HUDEP-2 (cell line): Measurements from ENCODE around the gene CRACR2A.
A peak's percentile ranks its signal among the peaks of the same experiment; 100 is the strongest.

Experiments used
- DNase-seq, 76 experiments: peaks; one replicate each; lab custom pipeline; 2025; ENCODE audit not compliant: unreplicated experiment in 76 of 76; lab: John Stamatoyannopoulos, UW

The CRACR2A gene

DNA sequence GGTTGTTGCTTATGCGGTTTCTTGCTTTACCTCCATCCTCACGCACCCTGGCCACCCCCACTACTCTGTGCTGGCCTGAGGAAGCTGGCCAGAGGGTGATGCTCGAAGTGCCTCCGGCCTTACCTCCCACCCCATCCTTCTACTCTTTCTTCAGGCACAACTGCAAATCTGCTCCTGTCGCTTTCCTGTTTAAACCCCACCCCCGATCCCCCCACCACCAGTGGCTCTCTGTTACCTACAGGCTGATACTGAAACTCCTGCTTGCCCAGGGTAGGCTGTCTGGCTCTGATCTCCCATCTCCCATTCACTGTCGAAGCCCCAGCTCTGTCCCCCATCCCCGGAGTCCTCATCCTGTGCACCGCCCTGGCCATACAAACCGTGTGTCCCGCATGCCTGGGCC is 150.4 kb downstream of the CRACR2A start:
- no peak for DNase-seq

- DNase-seq, result no peak
Observed at GRCh38 chr12:3601461-3602150, 151.3 kb downstream of the CRACR2A start.

DNA sequence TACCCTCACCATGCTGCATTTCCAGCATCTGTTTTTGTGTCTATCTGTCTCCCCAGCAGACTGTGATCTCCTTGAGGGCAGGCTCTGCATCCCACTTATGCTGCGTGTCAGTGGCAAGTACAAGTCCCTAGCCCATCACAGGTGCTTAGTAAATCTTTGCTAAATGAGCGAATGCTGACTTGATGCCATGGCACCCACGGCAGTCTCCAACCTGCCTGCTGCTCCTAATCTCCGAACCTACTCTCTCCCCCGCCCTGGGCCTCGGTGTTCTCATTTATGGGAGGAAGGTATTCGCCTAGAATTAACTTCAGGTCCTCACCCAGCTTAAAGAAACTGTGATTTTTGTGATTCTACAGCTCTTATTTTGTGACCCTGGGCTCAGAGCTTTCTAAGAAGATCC is 152.0 kb downstream of the CRACR2A start:
- no peak for DNase-seq

GRCh38 chr12:3600039-3600720 is 152.7 kb downstream of the CRACR2A start:
- peak in 29 of 76 experiments; percentile 3 to 57 (median 16) for DNase-seq

- no peak for DNase-seq
Observed at GRCh38 chr12:3598896-3599860, 153.7 kb downstream of the CRACR2A start.

- DNase-seq, result no peak
Observed at GRCh38 chr12:3597526-3598210, 155.2 kb downstream of the CRACR2A start.

DNA sequence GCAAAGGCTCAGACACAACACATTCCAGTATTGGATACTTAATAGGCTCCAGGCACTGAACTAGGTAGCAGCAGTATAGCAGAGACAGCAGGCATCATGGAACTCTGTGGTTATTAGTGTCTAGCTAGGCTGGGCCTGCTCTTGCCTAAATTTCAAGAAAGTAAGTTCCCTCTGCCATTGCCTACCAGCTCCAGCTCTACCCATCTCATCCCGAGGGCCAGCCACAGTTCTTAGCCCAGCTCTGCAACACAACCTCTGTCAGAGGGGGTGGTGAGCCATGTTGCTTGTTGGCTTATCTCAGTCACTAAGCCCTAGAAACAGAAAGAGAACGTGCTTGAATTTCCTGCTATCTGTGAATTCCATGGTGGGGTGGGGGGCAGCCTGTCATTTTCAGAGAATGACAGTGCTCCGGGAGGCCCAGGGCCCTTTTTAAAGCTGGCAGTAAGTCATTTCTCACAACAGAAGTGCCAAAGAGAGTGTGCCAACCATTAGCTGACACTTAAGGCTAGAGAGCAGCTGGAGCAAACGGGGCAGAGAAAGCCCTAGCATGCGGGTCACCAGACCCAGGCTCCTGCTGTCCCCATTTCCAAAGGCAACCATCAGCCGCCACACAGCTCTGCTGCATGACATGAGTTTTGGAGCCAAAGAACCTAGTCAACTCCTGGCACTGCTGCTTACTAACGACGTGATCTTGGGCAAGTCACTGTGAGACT is 156.1 kb downstream of the CRACR2A start:
- peak in 9 of 76 experiments; percentile 3 to 15 (median 11) for DNase-seq

DNA sequence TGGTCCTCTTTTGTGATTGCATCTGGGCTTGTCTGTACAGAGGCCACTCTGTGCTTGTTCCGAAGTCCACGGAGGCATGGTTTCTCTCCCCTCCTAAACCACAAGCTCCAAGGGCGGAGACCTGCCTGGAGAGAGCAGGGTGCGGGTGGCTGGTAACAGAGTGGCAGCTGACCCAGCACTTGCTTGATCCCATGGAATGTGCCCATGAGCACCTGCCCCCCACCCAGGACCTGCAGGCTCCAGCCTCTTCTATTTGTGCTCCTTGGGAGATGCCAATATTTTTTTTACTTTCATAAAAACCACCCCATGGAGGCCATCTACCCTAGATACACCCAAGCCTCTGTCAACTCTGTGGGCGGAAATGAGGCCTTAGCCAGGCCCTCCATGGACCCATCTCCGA is 157.2 kb downstream of the CRACR2A start:
- DNase-seq, result no peak

- no peak for DNase-seq
Observed at GRCh38 chr12:3594966-3595365, 157.9 kb downstream of the CRACR2A start.

DNA sequence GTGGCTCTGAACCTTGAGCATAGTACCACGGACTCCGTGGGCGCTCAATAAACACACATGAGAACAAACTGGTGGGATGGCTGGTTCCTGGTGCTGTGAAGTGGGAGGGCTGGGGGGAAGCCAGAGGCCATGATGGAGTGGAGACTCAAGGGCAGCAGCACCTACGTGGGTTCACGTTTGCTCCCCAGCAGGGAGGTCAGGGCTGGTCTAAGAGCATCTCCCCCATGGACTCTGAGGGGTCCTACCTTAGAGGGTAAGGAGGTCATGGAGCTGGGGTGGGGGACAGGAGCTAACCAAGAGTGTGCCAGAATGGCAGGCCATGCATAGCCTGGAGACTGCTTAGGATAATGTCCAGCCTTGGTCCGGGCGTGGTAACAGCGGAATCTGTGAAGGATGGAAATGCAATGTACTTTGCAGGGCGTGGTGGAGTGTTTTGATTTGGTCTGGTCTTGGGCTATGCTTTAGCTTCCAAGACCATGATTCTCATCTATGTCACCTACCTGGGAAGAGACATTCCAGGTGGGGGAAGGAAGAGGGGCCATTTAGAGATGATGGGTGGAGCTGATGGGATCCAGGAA is 158.9 kb downstream of the CRACR2A start:
- DNase-seq, result no peak

- DNase-seq, result no peak
Observed at GRCh38 chr12:3592856-3593625, 159.9 kb downstream of the CRACR2A start.

GRCh38 chr12:3589745-3590144 is 163.2 kb downstream of the CRACR2A start:
- DNase-seq, result no peak

GRCh38 chr12:3587402-3588013 is 165.4 kb downstream of the CRACR2A start:
- no peak for DNase-seq

GRCh38 chr12:3583656-3584334 is 169.1 kb downstream of the CRACR2A start:
- DNase-seq, result no peak

DNA sequence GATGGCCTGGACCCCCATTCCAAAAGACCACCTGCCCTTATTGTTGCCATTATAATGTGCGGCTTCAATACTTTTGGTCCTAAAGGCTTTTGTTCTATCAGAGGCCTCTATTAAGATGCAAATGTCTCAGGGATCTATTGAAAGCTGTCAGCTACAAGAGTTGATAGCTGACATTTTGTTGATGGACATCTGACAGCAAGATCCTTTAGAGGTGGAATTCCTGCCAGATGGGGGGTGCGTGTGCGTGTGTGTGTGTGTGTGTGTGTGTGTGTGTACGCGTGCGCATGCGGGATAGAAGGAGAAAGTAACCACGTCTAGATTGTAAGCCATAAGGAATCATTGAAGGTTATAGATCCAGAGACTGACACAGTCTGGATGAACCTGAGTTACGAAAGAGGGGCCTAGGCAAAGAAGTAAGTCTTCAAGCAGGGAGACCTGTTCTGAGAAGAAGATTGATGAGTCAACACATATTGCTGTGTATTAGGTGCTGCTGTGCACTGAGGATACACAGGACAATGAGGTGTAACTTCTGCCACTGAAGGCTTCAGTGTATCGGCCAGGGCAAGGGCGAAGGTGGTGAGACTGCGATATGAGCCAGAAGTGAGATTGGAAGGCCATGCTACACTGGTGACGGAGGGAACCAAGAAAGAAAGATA is 172.7 kb downstream of the CRACR2A start:
- no peak for DNase-seq

- no peak for DNase-seq
Observed at GRCh38 chr12:3579446-3580093, 173.3 kb downstream of the CRACR2A start.

DNA sequence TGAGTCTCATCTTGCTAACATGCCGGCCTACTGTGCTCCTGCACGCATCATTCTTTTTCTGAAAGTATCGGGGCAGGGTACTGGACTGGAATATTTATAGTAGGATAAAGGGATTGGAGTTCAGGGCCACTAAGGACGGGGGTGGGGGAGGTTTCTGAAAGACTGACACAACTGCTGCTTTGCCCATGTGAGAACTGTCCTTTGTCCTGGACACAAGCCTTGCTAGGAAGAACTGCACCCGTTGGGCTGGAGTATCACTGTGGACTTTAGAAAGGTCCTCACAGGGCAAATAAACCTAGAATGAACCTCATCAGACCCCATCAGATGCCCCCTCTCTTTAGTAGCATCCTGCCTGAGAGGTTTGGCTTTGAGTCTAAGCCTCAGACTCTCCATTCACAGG is 174.4 kb downstream of the CRACR2A start:
- DNase-seq, result no peak
